Measurements from ENCODE around the gene EIF4E1B.

The EIF4E1B gene

DNA sequence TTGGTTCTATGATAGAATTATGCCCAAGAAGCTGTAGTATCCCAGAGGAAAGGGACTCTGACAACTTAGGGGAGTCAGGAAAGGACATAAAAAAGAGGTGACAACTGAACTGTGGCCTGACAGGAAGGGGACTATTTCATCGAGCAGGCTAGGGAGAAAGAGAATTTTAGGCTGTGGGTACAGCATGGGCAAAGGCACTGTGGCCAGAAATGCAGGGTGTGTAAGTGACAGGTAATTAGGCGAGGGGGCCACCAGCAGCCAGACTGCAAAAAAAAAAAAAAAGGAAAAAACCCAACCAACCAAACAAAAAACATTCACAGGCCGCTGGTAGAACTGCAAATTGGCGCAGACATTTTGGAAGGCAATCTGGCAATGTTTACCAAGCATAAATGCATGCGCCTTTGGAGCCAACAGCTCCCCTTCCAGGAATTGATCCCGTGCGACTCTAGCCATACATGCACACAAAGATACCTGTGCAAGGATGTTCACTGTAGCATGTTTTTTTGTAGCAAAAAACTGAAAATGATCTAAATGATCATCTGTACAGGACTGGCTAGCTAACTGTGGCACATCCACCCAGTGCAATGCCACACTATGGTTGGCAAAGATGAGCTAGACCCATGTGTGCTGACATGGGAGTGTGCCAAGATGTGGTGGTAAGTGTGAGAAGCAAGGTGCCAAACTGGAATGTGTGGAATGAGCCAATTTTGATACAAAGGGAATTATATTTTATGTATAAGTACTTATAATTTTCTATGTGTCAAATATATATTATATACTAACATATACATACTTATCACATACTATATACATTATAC is 1.1 kb downstream of the EIF4E1B start:
- no peak for TF ChIP-seq CTCF (IDR thresholded peaks at IDR 0.05; ENCODE audit: low read depth, low read length)
- DNase-seq (ENCODE audit: low read depth in 2 of 2), result no peak

DNA sequence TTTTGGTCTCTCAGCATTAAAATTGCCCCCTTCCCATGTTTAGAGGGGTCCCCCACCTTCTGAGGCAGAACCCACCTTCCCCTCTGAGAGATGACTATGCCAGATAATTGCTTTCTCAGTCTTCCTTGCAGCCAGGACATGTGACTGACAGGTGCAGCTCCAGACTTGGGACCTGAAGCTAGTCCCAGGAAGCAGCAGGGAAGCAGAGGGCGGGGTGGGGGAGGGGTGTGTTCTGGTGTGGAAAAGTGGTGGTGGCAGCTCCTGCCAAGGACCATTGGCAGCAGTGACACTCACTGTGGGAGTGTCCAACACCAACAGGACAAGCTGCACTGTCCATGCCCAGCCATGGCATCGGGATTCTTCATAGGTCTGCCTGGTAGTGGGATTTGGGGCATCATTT is 2.3 kb downstream of the EIF4E1B start:
- H3K4me3 ChIP-seq (replicated peaks in 1 of 2; ENCODE audit: low read depth in 2 of 2, low read length in 2 of 2), result no peak overlapping the region
- no peak for DNase-seq (ENCODE audit: low read depth in 2 of 2)
- TF ChIP-seq CTCF (IDR thresholded peaks at IDR 0.05; ENCODE audit: low read depth, low read length), result no peak

More for the DNA sequence above, 1.1 kb downstream of the EIF4E1B start:
- H3K4me3 ChIP-seq (replicated peaks in 1 of 2; ENCODE audit: low read depth in 2 of 2, low read length in 2 of 2), result no peak overlapping the region

DNA sequence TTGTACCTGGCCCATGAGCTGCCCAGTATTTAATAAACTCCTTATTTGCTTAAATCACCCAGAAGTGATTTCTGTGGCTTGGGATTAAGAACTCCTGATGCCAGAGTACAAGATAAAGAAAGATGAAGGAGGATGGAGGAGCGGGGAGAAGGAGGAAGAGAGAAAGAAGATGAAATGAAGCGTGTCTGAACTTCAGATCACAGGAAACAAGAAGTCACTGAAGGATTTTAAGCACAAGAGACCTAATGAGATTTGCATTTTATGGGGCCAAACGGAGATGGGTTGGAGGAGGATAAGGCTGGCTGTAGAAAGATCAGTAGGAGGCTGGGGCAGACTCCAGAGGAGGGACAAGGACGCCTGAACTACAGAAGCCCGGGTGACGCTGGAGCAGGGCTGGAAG is 3.1 kb downstream of the EIF4E1B start:
- no peak for TF ChIP-seq CTCF (IDR thresholded peaks at IDR 0.05; ENCODE audit: low read depth, low read length)
- DNase-seq (ENCODE audit: low read depth in 2 of 2), result no peak
- H3K4me3 ChIP-seq (replicated peaks in 1 of 2; ENCODE audit: low read depth in 2 of 2, low read length in 2 of 2), result no peak overlapping the region

DNA sequence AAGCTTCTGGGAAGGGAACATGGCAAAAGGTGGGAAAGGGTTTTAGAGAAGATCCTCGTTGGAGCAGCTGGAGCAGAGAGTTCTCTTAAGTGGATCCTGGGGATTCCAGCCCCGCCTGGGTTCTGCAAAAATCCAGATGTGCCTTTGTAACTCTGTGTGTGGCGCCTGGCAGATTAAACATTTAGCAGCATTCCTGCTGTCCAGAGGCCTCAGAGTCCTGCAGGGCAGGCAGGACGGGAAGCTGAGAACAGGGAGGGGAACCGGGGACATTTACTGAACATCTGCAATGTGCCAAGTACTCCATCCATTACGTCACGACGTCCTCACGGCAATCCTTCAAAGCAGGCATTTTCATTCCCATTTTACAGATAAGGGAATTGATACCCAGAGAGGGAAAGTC is 6.0 kb downstream of the EIF4E1B start:
- peak in 1 of 2 donors; percentile 43 for DNase-seq (ENCODE audit: low read depth in 2 of 2)
- H3K4me3 ChIP-seq (replicated peaks in 1 of 2; ENCODE audit: low read depth in 2 of 2, low read length in 2 of 2), result no peak overlapping the region
- TF ChIP-seq CTCF (IDR thresholded peaks at IDR 0.05; ENCODE audit: low read depth, low read length), result no peak

DNA sequence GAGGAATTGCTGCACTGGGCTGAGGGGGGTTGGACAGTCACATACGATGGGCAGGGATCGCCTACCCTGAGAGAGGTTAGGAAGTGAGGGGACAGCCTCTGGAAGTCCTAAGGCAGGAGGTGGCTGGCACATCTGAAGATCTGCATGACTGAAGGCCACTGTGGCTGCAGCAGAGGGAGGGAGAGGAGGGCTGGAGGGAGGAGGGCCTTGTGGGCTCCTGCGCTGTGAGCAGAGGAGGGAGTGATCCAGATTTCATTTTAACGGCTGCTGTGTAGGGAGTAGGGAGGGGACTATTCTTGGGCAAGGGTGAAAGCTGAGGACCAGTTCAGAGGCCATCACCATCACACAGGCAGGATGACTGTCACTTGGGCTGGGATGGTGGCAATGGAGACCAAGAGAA is 7.1 kb downstream of the EIF4E1B start:
- H3K4me3 ChIP-seq (replicated peaks in 1 of 2; ENCODE audit: low read depth in 2 of 2, low read length in 2 of 2), result no peak overlapping the region
- no peak for DNase-seq (ENCODE audit: low read depth in 2 of 2)
- no peak for TF ChIP-seq CTCF (IDR thresholded peaks at IDR 0.05; ENCODE audit: low read depth, low read length)

GRCh38 chr5:176638437-176638836 is 8.0 kb downstream of the EIF4E1B start:
- TF ChIP-seq CTCF (IDR thresholded peaks at IDR 0.05; ENCODE audit: low read depth, low read length), result no peak
- H3K4me3 ChIP-seq (replicated peaks in 1 of 2; ENCODE audit: low read depth in 2 of 2, low read length in 2 of 2), result no peak overlapping the region
- DNase-seq (ENCODE audit: low read depth in 2 of 2), result no peak

DNA sequence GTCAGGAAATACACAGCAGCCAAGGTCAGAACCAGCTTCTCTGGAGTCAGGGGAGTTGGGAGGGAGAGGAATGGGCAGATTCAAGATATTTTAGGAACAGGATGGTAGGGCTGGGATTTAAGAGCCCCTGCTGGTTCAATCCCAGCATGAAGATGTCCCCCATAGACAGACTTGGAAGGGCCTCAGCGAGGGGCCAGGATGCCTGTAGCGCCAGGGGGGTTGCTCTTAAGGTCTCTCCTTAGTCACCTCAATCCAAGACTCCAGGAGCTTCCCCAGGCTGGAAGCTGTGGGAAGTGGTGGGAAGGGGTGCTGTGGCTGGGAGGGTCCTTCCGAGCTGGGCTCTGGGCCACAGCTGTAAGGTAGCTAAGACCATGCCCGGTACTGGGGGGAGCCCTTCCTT is 8.7 kb downstream of the EIF4E1B start:
- TF ChIP-seq CTCF (IDR thresholded peaks at IDR 0.05; ENCODE audit: low read depth, low read length), result no peak

More for the DNA sequence above, 8.7 kb downstream of the EIF4E1B start:
- no peak overlapping the region for H3K4me3 ChIP-seq (replicated peaks in 1 of 2; ENCODE audit: low read depth in 2 of 2, low read length in 2 of 2)
- DNase-seq (ENCODE audit: low read depth in 2 of 2), result no peak
